Activated T-cell treated with anti-CD3 and anti-CD28 coated beads for 24 hours (primary cell): ENCODE data around the gene UPF3A.
"Not testable (repeated sequence)": the region's sequence is repeated elsewhere in the genome, so short reads cannot be mapped to it uniquely, and the experiment has no call there.

Experiments
- DNase-seq: peaks from one replicate; pipeline ENCODE4 v3.0.0-alpha.2; 2020; ENCODE audit warnings: low read depth

The UPF3A gene

GRCh38 chr13:114336457-114336856, 55.1 kb downstream of the UPF3A start:
- not testable (repeated sequence) for DNase-seq

- no peak for DNase-seq
These were observed 57.6 kb downstream of the UPF3A start for GRCh38 chr13:114338959-114339358.

DNA sequence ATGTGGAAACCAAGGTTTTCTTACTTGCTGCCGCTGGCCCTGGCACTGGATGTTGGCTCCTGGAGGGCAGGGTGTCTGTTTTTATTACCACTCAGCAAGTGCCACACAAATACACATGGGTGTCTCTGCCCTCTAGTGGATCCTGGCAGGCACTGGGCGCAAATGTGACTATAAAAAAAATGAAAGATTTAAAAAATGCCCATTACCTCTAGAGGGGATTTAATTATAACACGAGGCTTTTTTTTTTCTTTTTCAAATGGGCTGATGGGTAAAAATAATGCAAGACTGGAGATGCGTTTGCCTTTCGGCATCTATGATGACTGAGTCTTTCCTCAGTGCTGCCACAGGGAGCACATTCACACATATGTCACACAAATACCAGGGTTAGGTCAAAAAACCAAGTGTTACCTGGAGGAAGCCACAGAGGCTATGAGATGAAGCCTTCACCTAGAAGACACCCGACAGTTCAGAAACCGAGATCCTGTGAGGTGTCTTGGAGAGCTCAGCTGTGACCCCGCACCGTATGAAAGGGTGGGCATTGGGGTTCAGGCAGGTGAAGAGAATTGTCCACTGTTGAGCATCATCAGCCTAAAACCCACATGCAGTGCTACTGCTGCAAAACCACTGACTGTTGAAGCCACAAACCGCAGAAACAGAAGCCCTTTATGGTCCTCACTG, 58.6 kb downstream of the UPF3A start:
- peak; percentile 14 for DNase-seq

DNA sequence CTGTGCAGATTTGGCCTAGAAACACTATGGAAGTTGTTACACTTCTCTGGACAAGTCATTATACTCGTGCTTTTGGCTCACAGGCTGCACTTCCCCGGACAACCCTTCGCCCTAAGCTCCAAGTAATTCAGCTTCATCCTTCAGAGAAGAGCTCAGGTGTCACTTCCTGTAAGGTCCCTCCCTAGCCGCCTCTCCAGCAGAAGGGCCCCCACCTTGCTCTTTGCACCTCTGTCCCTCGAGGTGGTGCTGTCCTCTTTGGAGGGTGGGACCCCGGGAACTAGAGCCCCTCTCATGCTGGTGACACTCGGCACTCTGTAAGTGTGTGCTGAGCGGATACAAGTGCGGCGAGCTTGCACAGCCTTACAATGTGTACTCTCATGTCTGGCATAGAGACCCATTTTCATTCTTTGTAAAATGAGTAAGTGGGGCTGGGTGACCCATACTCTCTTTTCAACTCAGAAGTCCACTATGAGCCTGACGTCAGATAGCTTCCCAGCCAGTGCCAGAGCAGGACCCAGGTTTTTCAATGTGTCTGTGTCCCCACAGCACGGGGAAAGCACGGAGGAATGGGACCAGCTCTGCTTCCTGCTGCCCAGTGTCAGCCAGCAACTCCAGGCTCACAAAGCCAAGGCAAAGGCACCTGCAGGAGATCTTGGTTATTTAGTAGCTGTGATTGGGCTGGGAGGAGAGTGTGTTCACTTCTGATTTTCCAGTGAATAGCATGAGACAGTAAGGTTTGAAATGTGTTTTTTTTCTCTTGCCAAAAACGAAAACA, 59.8 kb downstream of the UPF3A start:
- no peak for DNase-seq

DNA sequence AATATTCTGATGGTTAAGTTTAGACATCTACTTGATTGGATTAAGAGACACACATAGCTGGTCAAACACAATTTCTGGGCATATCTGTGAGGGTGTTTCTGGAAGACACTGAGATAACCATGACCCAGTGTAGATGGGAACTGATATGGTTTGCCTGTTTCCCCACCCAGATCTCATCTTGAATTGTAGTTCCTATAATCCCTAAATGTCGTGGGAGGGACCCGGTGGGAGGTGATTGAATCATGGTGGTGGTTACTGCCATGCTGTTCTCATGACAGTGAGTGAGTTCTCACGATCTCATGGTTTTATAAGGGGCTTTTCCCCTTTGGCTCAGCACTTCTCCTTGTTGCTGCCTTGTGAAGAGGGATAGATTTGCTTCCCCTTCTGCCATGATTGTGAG, 65.9 kb downstream of the UPF3A start:
- not testable (repeated sequence) for DNase-seq

GRCh38 chr13:114352763-114353162, 71.4 kb downstream of the UPF3A start:
- not testable (repeated sequence) for DNase-seq

DNA sequence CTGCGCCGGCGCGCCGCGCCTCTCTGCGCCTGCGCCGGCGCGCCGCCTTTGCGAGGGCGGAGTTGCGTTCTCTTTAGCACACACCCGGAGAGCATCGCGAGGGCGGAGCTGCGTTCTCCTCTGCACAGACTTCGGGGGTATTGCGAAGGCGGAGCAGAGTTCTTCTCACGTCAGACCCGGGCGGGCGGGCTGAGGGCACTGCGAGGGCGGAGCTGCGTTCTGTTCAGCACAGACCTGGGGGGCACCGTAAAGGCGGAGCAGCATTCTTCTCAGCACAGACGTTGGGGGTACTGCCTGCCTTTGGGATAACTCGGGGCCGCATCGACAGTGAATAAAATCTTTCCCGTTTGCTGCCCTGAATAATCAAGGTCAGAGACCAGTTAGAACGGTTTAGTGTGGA, 72.0 kb downstream of the UPF3A start:
- not testable (repeated sequence) for DNase-seq
